Peyer's patch (tissue), 4 donors: ENCODE results near the gene WNT5A.

Experiments
- POLR2A ChIP-seq, 2 donors: fragments of 450-650 bp; IDR thresholded peaks; one replicate each; pipeline ENCODE4 v1.5.1; 2017; ENCODE audit warnings: antibody characterized with exemption in 2 of 2, mild to moderate bottlenecking in 2 of 2, moderate library complexity in 2 of 2
- TF ChIP-seq, protein P1 (sequence below), 6 experiments: fragments of 450-650 bp in 4 of 6; fragments of 200-600 bp in 2 of 6; sonication (generic) in 1 of 6; IDR thresholded peaks; one replicate each; pipeline ENCODE4 v1.5.1; 2017 to 2019; ENCODE audit warnings: antibody characterized with exemption in 6 of 6, mild to moderate bottlenecking in 3 of 6, moderate library complexity in 1 of 6

DNA sequence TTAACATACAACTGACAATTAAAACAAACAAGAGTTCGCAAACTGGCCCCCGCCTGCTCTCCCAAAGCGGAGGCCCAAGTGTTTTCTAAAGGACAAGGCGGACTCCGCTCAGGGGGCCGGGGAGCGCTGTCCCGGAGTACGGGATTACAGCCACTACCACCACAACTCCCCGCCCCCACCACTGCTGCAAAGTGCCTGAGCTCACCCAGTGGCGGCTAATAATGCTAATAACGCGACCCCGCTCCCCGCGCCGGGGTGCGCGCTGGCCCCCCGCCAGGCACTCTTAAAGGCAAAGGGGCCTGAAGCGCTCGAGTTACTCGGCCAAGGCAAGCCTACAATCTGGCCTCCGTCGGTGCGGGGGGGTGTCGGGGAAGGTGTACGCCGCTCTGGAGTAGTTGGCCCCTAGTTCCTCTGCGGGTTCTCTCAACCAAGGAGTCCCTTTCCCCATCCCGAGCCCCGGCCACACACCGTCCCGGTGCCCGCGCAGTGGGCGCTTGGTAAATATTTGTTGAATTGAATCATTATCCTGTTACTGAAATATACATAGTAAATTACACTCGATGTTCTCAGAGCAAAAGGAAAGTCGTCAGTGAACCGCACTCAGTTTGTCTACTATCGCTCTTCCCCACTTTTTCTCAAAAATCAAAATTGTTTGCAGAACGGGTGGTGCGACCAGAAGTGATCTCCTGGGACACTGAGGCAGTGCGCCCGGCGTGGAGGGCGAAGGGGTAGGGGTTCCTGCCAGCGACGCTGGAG is 827 bp downstream of the WNT5A start:
- TF ChIP-seq, protein P1, sequence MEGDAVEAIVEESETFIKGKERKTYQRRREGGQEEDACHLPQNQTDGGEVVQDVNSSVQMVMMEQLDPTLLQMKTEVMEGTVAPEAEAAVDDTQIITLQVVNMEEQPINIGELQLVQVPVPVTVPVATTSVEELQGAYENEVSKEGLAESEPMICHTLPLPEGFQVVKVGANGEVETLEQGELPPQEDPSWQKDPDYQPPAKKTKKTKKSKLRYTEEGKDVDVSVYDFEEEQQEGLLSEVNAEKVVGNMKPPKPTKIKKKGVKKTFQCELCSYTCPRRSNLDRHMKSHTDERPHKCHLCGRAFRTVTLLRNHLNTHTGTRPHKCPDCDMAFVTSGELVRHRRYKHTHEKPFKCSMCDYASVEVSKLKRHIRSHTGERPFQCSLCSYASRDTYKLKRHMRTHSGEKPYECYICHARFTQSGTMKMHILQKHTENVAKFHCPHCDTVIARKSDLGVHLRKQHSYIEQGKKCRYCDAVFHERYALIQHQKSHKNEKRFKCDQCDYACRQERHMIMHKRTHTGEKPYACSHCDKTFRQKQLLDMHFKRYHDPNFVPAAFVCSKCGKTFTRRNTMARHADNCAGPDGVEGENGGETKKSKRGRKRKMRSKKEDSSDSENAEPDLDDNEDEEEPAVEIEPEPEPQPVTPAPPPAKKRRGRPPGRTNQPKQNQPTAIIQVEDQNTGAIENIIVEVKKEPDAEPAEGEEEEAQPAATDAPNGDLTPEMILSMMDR (IDR thresholded peaks at IDR 0.05), result no peak
- no peak for TF ChIP-seq POLR2A (IDR thresholded peaks at IDR 0.05)
